ENCODE measurements around the gene TTC16.
A peak's percentile ranks its signal among the peaks of the same experiment; 100 is the strongest.

The TTC16 gene

GRCh38 chr9:127722055-127722745 is 6.3 kb downstream of the TTC16 start:
- DNase-seq (ENCODE audit: low read depth): no peak

DNA sequence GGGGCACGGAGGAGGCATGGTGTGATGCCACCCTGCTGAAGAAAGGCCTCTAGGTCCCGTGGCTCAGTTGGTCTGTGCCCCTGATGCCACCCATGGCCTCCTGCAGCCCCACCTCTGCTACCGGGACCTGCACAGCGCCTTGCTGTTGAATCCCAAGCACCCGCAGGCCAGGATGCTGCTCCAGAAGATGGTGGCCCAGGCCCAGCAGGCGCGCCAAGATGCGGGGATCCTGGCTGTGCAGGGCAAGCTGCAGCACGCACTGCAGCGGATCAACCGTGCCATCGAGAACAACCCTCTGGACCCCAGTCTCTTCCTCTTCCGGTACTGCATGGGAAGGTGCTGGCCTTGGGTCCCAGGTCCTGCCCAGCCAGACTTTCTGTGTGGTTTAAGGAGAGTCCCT is 7.1 kb downstream of the TTC16 start:
- no peak for DNase-seq (ENCODE audit: low read depth)

GRCh38 chr9:127723444-127723843 is 7.6 kb downstream of the TTC16 start:
- DNase-seq (ENCODE audit: low read depth): peak; percentile 79

DNA sequence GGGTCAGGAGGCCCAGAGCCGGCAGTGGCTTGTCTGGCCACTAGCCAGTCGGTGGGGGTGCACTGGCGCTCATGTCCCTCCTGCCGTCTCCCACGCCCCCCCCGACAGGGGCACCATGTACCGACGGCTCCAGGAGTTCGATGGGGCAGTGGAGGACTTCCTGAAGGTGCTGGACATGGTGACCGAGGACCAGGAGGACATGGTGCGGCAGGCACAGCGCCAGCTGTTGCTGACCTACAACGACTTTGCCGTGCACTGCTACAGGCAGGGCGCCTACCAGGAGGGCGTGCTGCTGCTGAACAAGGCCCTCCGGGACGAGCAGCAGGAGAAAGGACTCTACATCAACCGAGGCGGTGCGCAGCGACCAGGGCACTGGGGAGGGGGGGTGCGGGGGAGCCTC is 8.1 kb downstream of the TTC16 start:
- no peak for DNase-seq (ENCODE audit: low read depth)

DNA sequence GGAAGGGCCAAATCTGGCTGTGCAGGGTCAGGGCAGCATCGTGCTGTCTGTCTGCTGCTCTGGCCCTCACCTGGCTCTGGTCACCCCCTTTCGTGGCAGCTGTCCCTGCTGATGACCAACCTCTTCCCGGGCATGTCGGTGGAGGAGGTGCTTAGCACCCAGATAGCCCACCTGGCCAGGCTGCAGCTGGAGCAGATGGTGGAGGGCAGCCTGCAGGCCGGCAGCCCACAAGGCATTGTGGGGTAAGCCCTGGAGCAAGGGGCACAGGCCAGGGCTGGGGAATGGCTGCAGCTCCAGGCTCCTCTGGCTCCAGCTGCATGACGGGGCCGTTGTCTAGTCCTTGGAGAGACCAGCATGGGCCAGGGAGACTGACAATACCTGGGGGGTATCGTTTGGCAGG is 11.0 kb downstream of the TTC16 start:
- DNase-seq (ENCODE audit: low read depth): no peak

DNA sequence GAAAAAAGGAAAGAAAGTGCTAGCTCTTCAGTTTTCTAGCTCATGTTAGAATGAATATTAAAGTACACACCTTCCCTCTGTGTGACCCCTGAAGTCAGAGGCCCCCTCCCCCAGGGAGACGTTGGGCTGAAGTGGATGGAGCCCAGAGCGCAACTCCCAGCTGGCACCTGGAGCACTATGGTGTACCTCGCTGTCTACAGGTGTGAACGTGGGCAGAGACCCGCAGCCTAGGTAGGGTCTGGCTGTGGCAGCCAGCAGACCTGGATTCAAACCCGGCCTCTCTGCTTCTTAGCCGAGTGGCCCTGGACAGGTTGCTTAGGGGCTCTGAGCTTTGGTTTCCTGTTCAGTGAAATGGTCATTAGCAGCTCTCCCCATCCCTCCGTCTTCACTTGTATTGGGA is 12.9 kb downstream of the TTC16 start:
- DNase-seq (ENCODE audit: low read depth): no peak

- DNase-seq (ENCODE audit: low read depth): no peak
Measured at GRCh38 chr9:127729522-127730256, 13.8 kb downstream of the TTC16 start.

GRCh38 chr9:127730262-127730661 is 14.4 kb downstream of the TTC16 start:
- DNase-seq (ENCODE audit: low read depth): no peak

GRCh38 chr9:127730799-127731410 is 15.0 kb downstream of the TTC16 start:
- DNase-seq (ENCODE audit: low read depth): no peak

GRCh38 chr9:127731938-127732337 is 16.1 kb downstream of the TTC16 start:
- DNase-seq (ENCODE audit: low read depth): no peak

DNA sequence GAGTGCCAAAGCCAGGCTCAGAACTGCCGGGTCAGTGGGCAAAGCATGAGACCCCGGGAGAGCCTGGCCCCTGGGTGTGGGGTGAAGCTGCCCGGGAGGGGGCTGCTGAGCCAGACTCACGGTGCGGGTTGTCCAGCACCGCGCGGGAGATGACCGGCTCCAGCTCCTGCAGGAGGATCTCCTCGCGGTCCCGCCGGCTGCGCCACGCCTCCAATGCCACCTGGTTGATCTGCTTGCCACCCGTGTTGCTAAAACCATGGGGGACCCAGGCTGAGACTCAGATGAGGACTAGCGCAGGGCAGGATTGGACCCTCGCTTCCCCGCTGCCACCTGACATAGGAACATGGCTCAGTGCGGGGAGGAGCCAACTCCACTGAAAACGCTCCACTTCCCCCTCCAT is 16.6 kb downstream of the TTC16 start:
- DNase-seq (ENCODE audit: low read depth): no peak

DNA sequence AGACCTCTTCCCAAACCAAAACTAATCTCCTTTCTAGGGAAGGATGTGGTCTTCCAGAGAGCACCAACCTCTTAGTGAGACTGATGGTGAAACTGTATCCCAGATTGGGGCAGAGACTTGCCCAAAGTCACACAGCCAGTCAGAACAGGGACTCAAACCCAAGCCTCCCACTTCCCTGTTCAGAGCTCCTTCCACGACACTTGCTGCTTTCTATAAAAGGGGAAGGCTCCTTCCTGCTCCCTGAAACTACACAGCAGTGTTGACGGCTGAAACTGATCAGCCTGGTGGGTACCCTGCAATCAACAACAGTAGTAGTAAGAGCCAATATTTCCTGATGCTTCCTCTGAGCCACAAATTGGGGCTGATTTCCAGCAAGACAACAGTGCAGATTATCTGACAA is 17.7 kb downstream of the TTC16 start:
- no peak for DNase-seq (ENCODE audit: low read depth)

- DNase-seq (ENCODE audit: low read depth): no peak
Measured at GRCh38 chr9:127734247-127734746, 18.4 kb downstream of the TTC16 start.

DNA sequence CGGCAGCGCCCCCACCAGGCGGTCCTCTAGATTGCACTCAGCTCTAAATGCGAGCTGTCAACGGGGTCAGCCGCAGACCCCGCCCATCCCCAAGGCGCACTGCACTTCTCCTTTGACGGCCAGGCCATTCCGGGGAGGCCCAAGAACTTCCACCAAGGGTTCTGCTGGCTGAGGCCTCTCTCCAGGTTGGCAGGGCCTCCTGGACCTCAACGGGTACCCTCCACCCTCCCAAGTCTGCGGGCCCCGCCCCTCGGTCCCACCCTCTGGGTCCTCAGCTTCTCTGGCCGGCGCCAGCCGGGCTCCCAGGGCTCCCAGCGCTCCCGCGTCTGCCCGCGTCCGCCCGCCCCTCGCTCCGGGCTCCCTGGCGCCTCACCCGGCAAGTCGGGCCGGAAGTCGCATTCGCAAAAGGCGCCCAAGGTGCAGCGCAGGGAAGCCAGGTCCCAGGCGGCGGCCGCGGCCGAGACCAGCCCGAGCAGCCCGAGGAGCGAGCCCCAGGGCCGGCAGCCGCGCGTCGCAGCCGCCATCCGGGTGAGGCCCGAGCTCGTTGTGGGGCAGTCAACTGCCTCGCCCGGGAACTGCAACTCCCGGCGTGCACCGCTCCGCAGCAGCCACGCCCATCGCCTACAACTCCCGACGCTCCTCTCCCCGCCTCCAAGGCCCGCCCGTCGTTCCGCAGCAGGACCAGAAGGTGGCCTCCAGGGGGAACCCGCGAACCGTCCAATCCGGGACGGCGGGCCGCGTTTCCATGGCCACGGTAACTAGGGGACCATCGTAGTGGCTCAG is 19.1 kb downstream of the TTC16 start, which contains the start of gene TOR2A:
Gene TOR2A (minus strand): TSS at position 548 of the 783 bp plus-strand sequence. CDS start 24 bp downstream, at position 524.
- DNase-seq (ENCODE audit: low read depth): peak; percentile 96

GRCh38 chr9:127735530-127736185 is 19.8 kb downstream of the TTC16 start:
- no peak for DNase-seq (ENCODE audit: low read depth)

DNA sequence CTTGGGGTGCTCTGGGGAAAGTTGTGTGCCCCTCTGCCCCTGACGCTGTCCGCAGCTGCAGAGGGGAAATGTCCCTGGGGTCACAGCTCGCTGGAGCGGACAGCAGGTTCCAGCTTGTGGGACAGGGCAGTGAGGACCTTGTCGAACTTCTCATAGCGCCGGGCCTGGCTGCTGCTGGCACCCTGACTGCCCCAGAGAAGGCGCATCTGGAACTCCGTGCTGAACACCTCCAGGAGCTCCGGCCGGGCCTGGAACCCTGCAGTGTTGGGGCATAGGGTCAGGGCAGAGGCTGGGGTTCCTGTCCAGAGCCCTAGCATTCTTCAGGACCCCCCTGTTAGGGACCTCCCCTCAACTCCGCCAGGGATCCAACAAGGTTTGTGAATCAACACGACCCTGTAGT is 22.8 kb downstream of the TTC16 start:
- no peak for DNase-seq (ENCODE audit: low read depth)

- peak; percentile 13 for DNase-seq (ENCODE audit: low read depth)
Measured at GRCh38 chr9:127739614-127740330, 23.9 kb downstream of the TTC16 start.

GRCh38 chr9:127741831-127742434 is 26.1 kb downstream of the TTC16 start:
- peak; percentile 74 for DNase-seq (ENCODE audit: low read depth)

GRCh38 chr9:127742435-127743088 is 26.7 kb downstream of the TTC16 start:
- DNase-seq (ENCODE audit: low read depth): peak; percentile 71
